Activated naive CD4-positive, alpha-beta T cell (primary cell): Measurements from ENCODE around the gene ATP11A.
"Not testable (repeated sequence)": the region's sequence is repeated elsewhere in the genome, so short reads cannot be mapped to it uniquely, and the experiment has no call there.

Experiments
- DNase-seq, 4 experiments: peaks; one replicate each; lab custom pipeline; 2025; lab: John Stamatoyannopoulos, UW

ATP11A gene

GRCh38 chr13:112800057-112800456 lies 110.2 kb downstream of the ATP11A start:
- DNase-seq = no peak

GRCh38 chr13:112800807-112801206 lies 111.0 kb downstream of the ATP11A start:
- not testable (repeated sequence) for DNase-seq

GRCh38 chr13:112802802-112803195 lies 113.0 kb downstream of the ATP11A start:
- DNase-seq = no peak

DNA sequence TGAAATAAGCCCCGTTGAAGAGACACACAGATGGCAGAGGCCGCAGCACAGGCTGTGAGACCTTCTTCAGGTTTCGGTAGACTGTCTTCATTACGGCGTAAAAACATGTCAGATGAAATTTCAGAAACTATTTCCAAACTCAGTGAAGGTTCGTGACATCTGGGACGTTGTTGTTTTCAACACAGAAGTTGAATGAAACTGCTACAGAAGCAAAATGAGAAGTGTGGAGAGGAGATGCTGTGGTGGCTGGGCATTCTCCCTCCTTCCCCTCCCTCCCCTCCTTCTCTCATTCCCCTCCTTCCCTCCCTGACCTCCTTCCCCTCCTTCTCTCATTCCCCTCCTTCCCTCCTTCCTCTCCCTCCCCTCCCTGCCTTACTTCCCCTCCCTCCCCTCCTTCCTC lies 113.6 kb downstream of the ATP11A start:
- no peak for DNase-seq

- DNase-seq = no peak
These were observed 114.5 kb downstream of the ATP11A start for GRCh38 chr13:112804374-112804773.

DNA sequence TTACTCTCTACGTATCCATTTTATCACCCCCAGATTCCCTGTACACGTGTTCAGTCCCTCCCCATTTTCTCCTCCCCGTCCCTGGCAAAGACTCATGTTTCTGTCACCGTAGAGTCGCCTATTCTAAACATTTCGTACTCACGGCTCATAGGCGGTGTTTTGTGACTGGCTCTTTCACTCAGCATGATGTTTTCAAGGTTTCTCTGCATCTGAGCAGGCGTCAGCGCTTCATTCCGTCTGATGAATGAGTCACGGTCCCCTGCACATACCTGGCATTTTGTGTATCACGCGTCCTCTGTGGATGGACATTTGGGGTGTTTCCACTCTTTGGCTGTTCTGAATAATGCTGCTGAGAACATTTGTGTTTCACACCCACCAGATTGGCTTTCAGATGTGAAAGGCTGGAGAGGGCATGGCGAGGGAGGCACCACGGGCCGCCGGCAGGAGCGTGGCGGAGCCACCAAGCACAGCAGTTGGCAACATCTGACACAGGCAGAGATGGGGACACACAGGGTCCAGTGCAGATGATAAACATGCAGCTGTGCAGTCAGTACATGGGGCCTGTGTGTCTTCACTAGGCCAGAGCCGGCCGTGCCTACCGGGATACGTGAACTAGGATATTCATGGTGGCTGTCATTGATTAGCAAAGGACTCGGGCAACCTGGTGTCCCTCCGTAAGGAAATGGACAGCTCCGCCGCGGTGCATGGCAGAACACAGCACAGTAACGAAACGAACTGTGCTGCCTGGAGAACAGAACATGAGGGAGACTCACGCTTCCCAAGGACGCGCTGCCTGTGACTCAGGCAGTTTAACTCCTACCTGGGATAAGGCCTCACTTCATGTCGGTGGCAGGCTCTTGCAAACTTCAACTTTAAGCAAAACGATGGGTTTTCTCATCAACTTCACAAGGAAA lies 117.2 kb downstream of the ATP11A start:
- no peak for DNase-seq

GRCh38 chr13:112807653-112808376 lies 118.0 kb downstream of the ATP11A start:
- DNase-seq = no peak

- DNase-seq = no peak
These were observed 118.7 kb downstream of the ATP11A start for GRCh38 chr13:112808377-112809140.

DNA sequence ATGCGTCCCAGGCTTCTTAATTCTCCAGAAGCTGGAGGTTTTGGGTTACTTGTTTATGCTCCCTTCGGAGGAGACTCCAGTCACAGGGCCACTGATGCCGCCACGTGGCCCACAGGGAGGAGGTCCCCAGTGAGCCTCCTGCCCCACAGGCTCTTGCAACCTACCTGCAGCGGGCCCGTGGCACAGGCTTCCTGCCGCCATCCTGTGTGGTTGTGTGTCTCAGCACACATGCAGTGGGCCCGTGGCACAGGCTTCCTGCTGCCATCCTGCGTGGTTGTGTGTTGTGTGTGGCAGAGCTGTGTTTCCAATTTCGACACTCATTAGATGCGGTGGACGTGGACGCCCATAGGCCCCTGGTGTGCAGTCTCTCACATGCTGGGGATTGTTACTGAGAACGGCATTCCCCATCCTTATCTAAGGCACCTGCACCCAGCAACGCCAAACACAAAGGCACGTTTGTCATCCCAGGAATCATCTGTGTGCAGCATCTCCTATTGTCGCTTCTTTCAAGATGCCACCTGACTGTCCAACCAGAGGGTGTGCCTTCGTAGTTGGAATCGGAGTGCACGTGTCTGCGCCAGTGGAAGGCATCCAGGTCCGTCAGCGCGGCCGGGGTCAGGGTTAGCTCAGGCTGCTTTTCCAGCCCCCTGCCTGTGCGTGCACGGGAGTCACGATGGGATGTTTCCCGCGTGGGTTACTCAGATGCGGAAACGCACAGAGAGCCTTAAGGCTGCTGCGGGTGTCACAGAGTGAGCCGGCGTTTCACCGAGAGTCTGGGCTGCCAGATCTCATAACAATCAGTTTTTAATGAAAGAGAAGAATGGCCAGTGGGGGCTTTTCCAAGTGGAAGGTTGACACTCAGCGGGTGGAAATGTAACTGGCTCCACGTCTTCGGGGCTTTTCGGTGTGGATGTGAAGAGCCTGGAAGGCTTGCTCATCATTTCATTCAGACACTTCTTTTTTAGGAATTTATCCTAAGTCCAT lies 119.8 kb downstream of the ATP11A start:
- DNase-seq = no peak

GRCh38 chr13:112810608-112811007 lies 120.8 kb downstream of the ATP11A start:
- no peak for DNase-seq

DNA sequence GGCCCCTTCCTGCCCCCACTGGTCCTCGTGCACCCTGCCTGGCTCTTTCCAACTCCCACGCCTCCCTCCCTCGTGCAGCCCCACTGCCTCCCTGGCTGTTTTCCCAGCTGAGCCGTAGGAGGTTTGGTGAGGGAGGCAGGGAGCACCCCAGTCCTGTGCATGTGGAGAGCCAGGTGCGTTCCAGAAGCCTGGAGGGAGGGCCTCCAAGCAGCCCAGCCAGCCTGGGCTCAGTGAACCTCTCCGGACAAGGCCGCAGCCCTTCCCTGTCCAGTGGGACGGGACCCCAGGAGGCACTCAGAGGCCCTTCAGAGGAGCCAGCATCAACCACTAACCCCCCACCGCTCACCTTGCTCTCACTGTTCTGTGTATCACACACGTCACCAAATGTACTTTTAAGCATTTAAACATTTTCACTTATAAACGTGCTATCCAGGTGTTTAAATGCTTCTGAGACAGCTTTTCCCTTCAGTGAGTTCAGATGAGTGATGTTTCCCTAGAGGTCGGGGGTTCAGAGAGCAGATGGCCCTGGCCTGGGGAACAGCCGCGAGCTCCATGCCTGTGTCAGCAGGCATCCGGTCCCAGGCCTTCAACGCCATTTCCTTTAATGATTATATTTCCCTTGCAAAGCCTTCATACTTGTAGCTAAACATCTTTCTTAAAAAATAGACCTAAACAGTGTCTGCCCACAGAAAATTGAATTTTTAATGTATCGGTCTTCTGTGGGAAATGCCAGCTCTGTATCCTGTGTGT lies 122.6 kb downstream of the ATP11A start:
- no peak for DNase-seq

GRCh38 chr13:112813552-112813951 lies 123.7 kb downstream of the ATP11A start:
- no peak for DNase-seq

- no peak for DNase-seq
These were observed 125.2 kb downstream of the ATP11A start for GRCh38 chr13:112814905-112815585.

DNA sequence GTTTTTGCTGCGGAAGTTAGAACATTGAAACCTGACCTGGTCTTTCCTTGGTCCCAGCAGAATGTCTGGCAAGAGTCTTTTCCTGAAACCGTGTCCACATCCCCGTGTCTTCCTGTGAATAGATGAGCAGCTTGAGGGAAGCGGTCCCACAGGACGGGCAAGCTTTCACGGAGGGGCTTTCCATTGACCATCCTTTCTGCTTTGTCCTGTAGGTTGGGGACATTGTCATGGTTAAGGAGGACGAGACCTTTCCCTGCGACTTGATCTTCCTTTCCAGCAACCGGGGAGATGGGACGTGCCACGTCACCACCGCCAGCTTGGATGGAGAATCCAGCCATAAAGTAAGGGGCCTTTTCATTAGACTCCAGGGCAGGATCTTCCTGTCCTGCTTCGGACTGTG lies 126.0 kb downstream of the ATP11A start:
- DNase-seq = no peak

GRCh38 chr13:112818040-112818697 lies 128.3 kb downstream of the ATP11A start:
- no peak for DNase-seq

GRCh38 chr13:112818698-112819045 lies 128.8 kb downstream of the ATP11A start:
- no peak for DNase-seq

GRCh38 chr13:112819111-112819510 lies 129.3 kb downstream of the ATP11A start:
- no peak for DNase-seq

DNA sequence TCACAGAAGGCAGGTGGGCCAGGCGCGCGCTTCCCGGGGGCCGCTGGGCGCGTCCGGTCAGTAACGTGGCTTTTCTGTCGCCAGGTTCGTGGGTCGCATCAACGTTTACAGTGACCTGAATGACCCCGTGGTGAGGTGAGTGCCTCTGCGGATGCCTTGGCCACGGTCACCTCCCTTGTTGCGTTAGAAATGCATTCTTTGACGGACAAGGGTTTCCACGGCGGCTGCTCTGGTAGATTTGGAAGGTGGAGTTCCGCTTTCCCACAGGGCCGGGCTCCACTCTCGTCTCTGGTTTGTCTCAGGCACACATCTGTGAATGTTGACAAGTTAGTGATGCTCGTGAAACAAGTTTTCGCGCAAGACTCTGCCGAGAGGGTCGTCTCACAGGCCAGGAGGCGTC lies 130.0 kb downstream of the ATP11A start:
- no peak for DNase-seq

- no peak for DNase-seq
These were observed 130.5 kb downstream of the ATP11A start for GRCh38 chr13:112820318-112820717.
